Subcutaneous abdominal adipose tissue (tissue), 5 donors: ENCODE results near the gene RHBDD3.

Source experiments
- H3K27ac ChIP-seq: one replicate; pipeline ENCODE4 v1.7.0; 2013; ENCODE audit warnings: low read depth, mild to moderate bottlenecking, inconsistent platforms, low read length, moderate library complexity
- H3K27me3 ChIP-seq, 5 donors: one replicate each; pipeline ENCODE4 v1.7.0; 2013; ENCODE audit warnings: low read length in 5 of 5, inconsistent platforms in 1 of 5; ENCODE audit not compliant: control insufficient read depth in 5 of 5, insufficient read depth in 4 of 5
- H3K36me3 ChIP-seq, 5 donors: one replicate each; pipeline ENCODE4 v1.7.0; 2013; ENCODE audit warnings: low read length in 5 of 5; ENCODE audit not compliant: control insufficient read depth in 5 of 5, insufficient read depth in 5 of 5
- H3K4me1 ChIP-seq, 5 donors: one replicate each; pipeline ENCODE4 v1.7.0; 2013; ENCODE audit warnings: low read length in 5 of 5, mild to moderate bottlenecking in 3 of 5, moderate library complexity in 1 of 5; ENCODE audit not compliant: control insufficient read depth in 5 of 5, insufficient read depth in 5 of 5
- H3K4me3 ChIP-seq, 5 donors: one replicate each; pipeline ENCODE4 v1.7.0; 2013; ENCODE audit warnings: low read length in 5 of 5, low read depth in 1 of 5
- H3K9ac ChIP-seq, 5 donors: one replicate each; pipeline ENCODE4 v1.7.0; 2013; ENCODE audit warnings: low read length in 5 of 5, mild to moderate bottlenecking in 4 of 5, moderate library complexity in 3 of 5
- H3K9me3 ChIP-seq, 5 donors: one replicate each; pipeline ENCODE4 v1.7.0; 2013; ENCODE audit warnings: low read length in 5 of 5; ENCODE audit not compliant: control insufficient read depth in 5 of 5
- donor health status: healthy.
- donor health status: healthy.
- donor health status: healthy.
- donor health status: healthy.
- donor health status: healthy.

The RHBDD3 gene

GRCh38 chr22:29292379-29292778, 24.6 kb upstream of the RHBDD3 start:
- Histone ChIP-seq H3K36me3 (peaks cover 48 to 100% (median 92%) of the 10 kb centered on the region in 5 donors), H3K4me1 (peaks cover 0 to 6% (median 0%) of the 10 kb centered on the region in 5 donors), H3K4me3 (no peak overlapping the region), H3K9ac (no peak overlapping the region), H3K27ac (no peak overlapping the region), H3K27me3 (no peaks in the 10 kb centered on the region), H3K9me3 (no peaks in the 10 kb centered on the region)

GRCh38 chr22:29291215-29291614, 23.4 kb upstream of the RHBDD3 start:
- H3K27me3 ChIP-seq: no peaks in the 10 kb centered on the region
- peaks cover 45 to 98% (median 90%) of the 10 kb centered on the region in 5 donors for H3K36me3 ChIP-seq
- H3K27ac ChIP-seq: no peak overlapping the region
- H3K9me3 ChIP-seq: no peaks in the 10 kb centered on the region
- H3K4me3 ChIP-seq: no peak overlapping the region
- H3K4me1 ChIP-seq: peaks cover 0 to 6% (median 0%) of the 10 kb centered on the region in 5 donors
- no peak overlapping the region for H3K9ac ChIP-seq

GRCh38 chr22:29290061-29290460, 22.3 kb upstream of the RHBDD3 start:
- Histone ChIP-seq H3K36me3 (peaks cover 45 to 98% (median 90%) of the 10 kb centered on the region in 5 donors), H3K4me3 (no peak overlapping the region)

GRCh38 chr22:29288837-29289236, 21.1 kb upstream of the RHBDD3 start:
- peaks cover 0 to 6% (median 0%) of the 10 kb centered on the region in 5 donors for H3K4me1 ChIP-seq
- peaks cover 49 to 98% (median 89%) of the 10 kb centered on the region in 5 donors for H3K36me3 ChIP-seq
- no peaks in the 10 kb centered on the region for H3K9me3 ChIP-seq
- H3K27ac ChIP-seq: no peak overlapping the region
- no peak overlapping the region for H3K9ac ChIP-seq
- no peaks in the 10 kb centered on the region for H3K27me3 ChIP-seq
- no peak overlapping the region for H3K4me3 ChIP-seq

More at GRCh38 chr22:29290061-29290460, 22.3 kb upstream of the RHBDD3 start:
- Histone ChIP-seq H3K4me1 (peaks cover 0 to 6% (median 0%) of the 10 kb centered on the region in 5 donors), H3K9ac (no peak overlapping the region), H3K27ac (no peak overlapping the region), H3K27me3 (no peaks in the 10 kb centered on the region), H3K9me3 (no peaks in the 10 kb centered on the region)

- H3K27me3 ChIP-seq: no peaks in the 10 kb centered on the region
- H3K27ac ChIP-seq: no peak overlapping the region
- no peak overlapping the region for H3K9ac ChIP-seq
- no peak overlapping the region for H3K4me3 ChIP-seq
- no peaks in the 10 kb centered on the region for H3K9me3 ChIP-seq
- H3K36me3 ChIP-seq: peaks cover 42 to 95% (median 84%) of the 10 kb centered on the region in 5 donors
- H3K4me1 ChIP-seq: no peaks in the 10 kb centered on the region
Observed at GRCh38 chr22:29284196-29284595, 16.4 kb upstream of the RHBDD3 start.

- Histone ChIP-seq H3K27ac (no peak overlapping the region), H3K27me3 (no peaks in the 10 kb centered on the region), H3K9ac (no peak overlapping the region), H3K9me3 (no peaks in the 10 kb centered on the region), H3K36me3 (peaks cover 51 to 90% (median 86%) of the 10 kb centered on the region in 5 donors), H3K4me1 (peaks cover 0 to 17% (median 12%) of the 10 kb centered on the region in 5 donors), H3K4me3 (no peak overlapping the region)
Observed at GRCh38 chr22:29277927-29278326, 10.1 kb upstream of the RHBDD3 start.

- no peaks in the 10 kb centered on the region for H3K9me3 ChIP-seq
- H3K4me3 ChIP-seq: no peak overlapping the region
- no peak overlapping the region for H3K9ac ChIP-seq
- H3K27me3 ChIP-seq: no peaks in the 10 kb centered on the region
- peaks cover 55 to 83% (median 72%) of the 10 kb centered on the region in 5 donors for H3K36me3 ChIP-seq
- H3K27ac ChIP-seq: peak overlapping the region; percentile 51
- H3K4me1 ChIP-seq: peaks cover 3 to 36% (median 31%) of the 10 kb centered on the region in 5 donors
Observed at GRCh38 chr22:29275819-29276565, 8.2 kb upstream of the RHBDD3 start.

- Histone ChIP-seq H3K4me1 (peaks cover 6 to 44% (median 40%) of the 10 kb centered on the region in 5 donors), H3K36me3 (peaks cover 52 to 76% (median 72%) of the 10 kb centered on the region in 5 donors), H3K9me3 (no peaks in the 10 kb centered on the region), H3K9ac (no peak overlapping the region), H3K27me3 (no peaks in the 10 kb centered on the region), H3K4me3 (no peak overlapping the region), H3K27ac (peak overlapping the region; percentile 51)
Observed at GRCh38 chr22:29275167-29275566, 7.4 kb upstream of the RHBDD3 start.

GRCh38 chr22:29272624-29273023, 4.8 kb upstream of the RHBDD3 start:
- H3K4me1 ChIP-seq: peaks cover 14 to 58% (median 53%) of the 10 kb centered on the region in 5 donors
- H3K27me3 ChIP-seq: no peaks in the 10 kb centered on the region
- peak overlapping the region; percentile 19 for H3K27ac ChIP-seq
- peaks cover 33 to 51% (median 49%) of the 10 kb centered on the region in 5 donors for H3K36me3 ChIP-seq
- H3K9ac ChIP-seq: peak overlapping the region in 1 of 5 donors; percentile 8
- no peak overlapping the region for H3K4me3 ChIP-seq
- H3K9me3 ChIP-seq: no peaks in the 10 kb centered on the region

- Histone ChIP-seq H3K4me1 (peaks cover 19 to 74% (median 69%) of the 10 kb centered on the region in 5 donors), H3K9ac (peak overlapping the region; percentile 32 to 100 (median 99))
Observed at GRCh38 chr22:29270475-29271271, 2.9 kb upstream of the RHBDD3 start.

More at GRCh38 chr22:29270475-29271271, 2.9 kb upstream of the RHBDD3 start:
- Histone ChIP-seq H3K36me3 (peaks cover 21 to 39% (median 33%) of the 10 kb centered on the region in 5 donors), H3K27ac (peak overlapping the region; percentile 99), H3K4me3 (peak overlapping the region; percentile 71 to 97 (median 90)), H3K27me3 (no peaks in the 10 kb centered on the region), H3K9me3 (no peaks in the 10 kb centered on the region)
